ENCODE results near the gene GIGYF2. TPM values are rescaled to one million over a fixed set of nuclear protein-coding genes. Genes with fewer than 3 reads are reported as not detected.

GIGYF2 gene
- total RNA-seq, 2 donors from 2014 or later, result 91.5 to 101 TPM

DNA sequence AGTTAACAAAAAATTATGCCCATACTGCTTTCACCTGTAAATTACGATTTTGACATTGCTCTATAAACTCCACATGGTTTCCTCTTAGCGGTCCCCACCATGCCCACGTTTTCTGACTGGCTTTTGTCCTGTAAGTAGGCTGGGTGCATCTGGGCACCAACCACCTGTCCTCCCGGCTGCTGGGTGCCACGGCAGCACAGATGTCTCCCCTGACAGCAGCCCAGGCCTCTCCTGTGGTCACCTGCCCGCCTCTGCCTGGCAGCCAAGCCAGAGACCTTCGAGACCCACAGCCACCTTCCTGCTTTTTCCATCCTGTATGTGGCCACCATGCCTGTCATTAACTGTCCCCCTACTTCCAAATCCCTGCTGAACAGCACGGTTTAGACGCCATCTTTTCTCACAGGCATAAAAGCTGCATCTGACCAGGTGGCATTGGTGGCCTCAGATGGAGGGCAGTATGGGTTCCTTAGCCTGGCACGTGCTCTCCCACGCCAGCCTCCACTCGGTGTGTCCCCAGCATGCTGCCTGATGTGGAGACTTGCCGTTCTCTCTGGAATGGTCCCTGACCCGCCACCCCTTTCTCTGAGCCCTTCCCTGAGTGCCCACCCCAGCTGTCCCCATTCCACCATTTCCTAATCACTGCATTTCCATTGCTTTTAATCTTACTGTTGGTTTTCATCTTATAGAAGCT, 191.9 kb downstream of the GIGYF2 start:
- peaks cover 8 to 16% of the 10 kb centered on the region in 2 donors for H3K27me3 Mint-ChIP-seq
- H3K36me3 Mint-ChIP-seq, result no peaks in the 10 kb centered on the region
- ATAC-seq (no peak), DNase-seq (ENCODE audit: low spot score) (peak; percentile 35)
- no peak overlapping the region for H3K27ac Mint-ChIP-seq
- peaks cover 0 to 5% of the 10 kb centered on the region in 2 donors for H3K4me1 Mint-ChIP-seq (ENCODE audit: low read depth in 2 of 2)
- H3K9me3 Mint-ChIP-seq, result no peaks in the 10 kb centered on the region
- no peak overlapping the region for H3K4me3 Mint-ChIP-seq

GRCh38 chr2:232889876-232890401, 192.8 kb downstream of the GIGYF2 start:
- Mint-ChIP-seq H3K27me3 (peaks cover 8 to 16% of the 10 kb centered on the region in 2 donors), H3K4me3 (no peak overlapping the region)
- peak; percentile 52 for DNase-seq (ENCODE audit: low spot score)

GRCh38 chr2:232890536-232890895, 193.4 kb downstream of the GIGYF2 start:
- Mint-ChIP-seq H3K27ac (no peak overlapping the region), H3K4me3 (no peak overlapping the region), H3K9me3 (no peaks in the 10 kb centered on the region), H3K27me3 (peaks cover 8 to 16% of the 10 kb centered on the region in 2 donors), H3K4me1 (ENCODE audit: low read depth in 2 of 2) (peaks cover 0 to 5% of the 10 kb centered on the region in 2 donors), H3K36me3 (no peaks in the 10 kb centered on the region)
- DNase-seq (ENCODE audit: low spot score) (peak; percentile 51), ATAC-seq (no peak)

More at GRCh38 chr2:232889876-232890401, 192.8 kb downstream of the GIGYF2 start:
- Mint-ChIP-seq H3K27ac (no peak overlapping the region), H3K9me3 (no peaks in the 10 kb centered on the region), H3K36me3 (no peaks in the 10 kb centered on the region), H3K4me1 (ENCODE audit: low read depth in 2 of 2) (peaks cover 0 to 5% of the 10 kb centered on the region in 2 donors)
- no peak for ATAC-seq

GRCh38 chr2:232890896-232891601, 193.9 kb downstream of the GIGYF2 start:
- no peak for ATAC-seq

GRCh38 chr2:232891621-232892071, 194.5 kb downstream of the GIGYF2 start:
- no peak for ATAC-seq
- Mint-ChIP-seq H3K36me3 (no peaks in the 10 kb centered on the region), H3K27ac (no peak overlapping the region), H3K9me3 (no peaks in the 10 kb centered on the region), H3K4me1 (ENCODE audit: low read depth in 2 of 2) (peaks cover 0 to 5% of the 10 kb centered on the region in 2 donors), H3K27me3 (peaks cover 8 to 14% of the 10 kb centered on the region in 2 donors), H3K4me3 (no peak overlapping the region)
- DNase-seq (ENCODE audit: low spot score), result peak; percentile 34

More at GRCh38 chr2:232890896-232891601, 193.9 kb downstream of the GIGYF2 start:
- peak; percentile 35 for DNase-seq (ENCODE audit: low spot score)
- no peaks in the 10 kb centered on the region for H3K36me3 Mint-ChIP-seq
- no peaks in the 10 kb centered on the region for H3K9me3 Mint-ChIP-seq
- no peak overlapping the region for H3K27ac Mint-ChIP-seq
- peaks cover 0 to 5% of the 10 kb centered on the region in 2 donors for H3K4me1 Mint-ChIP-seq (ENCODE audit: low read depth in 2 of 2)
- H3K27me3 Mint-ChIP-seq, result peaks cover 8 to 15% of the 10 kb centered on the region in 2 donors
- H3K4me3 Mint-ChIP-seq, result no peak overlapping the region

DNA sequence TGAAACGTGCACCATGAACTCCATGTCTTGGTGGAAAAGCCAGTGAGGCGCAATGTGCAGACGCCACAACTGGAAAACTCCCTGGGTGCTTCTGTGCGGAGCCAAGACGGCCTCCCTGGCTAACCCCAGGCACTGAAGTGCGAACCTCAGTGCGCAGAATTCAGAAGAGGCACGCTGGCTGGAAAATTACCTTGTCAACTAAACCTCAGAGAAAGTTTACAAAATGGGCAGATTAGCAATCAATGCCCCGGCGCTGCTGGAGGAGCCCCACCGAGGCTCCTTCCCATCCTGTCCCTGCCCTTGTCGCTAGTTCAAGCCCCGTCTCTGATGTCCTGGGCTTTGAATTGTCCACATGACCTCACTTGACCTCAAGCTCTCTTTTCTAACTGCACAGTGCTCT, 195.1 kb downstream of the GIGYF2 start:
- Mint-ChIP-seq H3K9me3 (no peaks in the 10 kb centered on the region), H3K27ac (no peak overlapping the region), H3K4me3 (no peak overlapping the region), H3K36me3 (no peaks in the 10 kb centered on the region), H3K4me1 (ENCODE audit: low read depth in 2 of 2) (peaks cover 0 to 5% of the 10 kb centered on the region in 2 donors), H3K27me3 (peaks cover 8 to 14% of the 10 kb centered on the region in 2 donors)
- ATAC-seq, result no peak
- DNase-seq (ENCODE audit: low spot score), result peak; percentile 31

DNA sequence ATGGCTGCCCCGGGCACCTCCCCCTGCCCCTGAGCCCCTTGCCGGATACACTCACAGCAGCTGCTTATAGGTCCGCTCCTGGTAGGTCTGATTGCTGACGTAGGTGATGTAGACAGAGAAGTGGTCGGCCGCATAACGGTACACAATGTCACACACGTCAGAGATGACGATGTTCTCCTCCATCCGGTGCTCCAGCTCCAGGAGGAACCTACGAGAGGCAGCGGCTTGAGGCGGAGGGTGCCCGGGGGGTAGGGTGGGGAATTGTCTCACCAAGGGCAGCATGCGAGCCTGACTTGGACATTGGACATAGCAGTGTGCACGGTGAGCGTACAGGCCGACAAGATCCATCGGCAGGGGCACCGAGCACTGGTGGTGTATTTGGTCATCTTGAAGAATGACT, 195.7 kb downstream of the GIGYF2 start:
- DNase-seq (ENCODE audit: low spot score) (peak; percentile 31), ATAC-seq (no peak)
- Mint-ChIP-seq H3K27me3 (peaks cover 8 to 14% of the 10 kb centered on the region in 2 donors), H3K27ac (no peak overlapping the region), H3K4me3 (no peak overlapping the region), H3K9me3 (no peaks in the 10 kb centered on the region), H3K36me3 (no peaks in the 10 kb centered on the region), H3K4me1 (ENCODE audit: low read depth in 2 of 2) (peaks cover 0 to 5% of the 10 kb centered on the region in 2 donors)

DNA sequence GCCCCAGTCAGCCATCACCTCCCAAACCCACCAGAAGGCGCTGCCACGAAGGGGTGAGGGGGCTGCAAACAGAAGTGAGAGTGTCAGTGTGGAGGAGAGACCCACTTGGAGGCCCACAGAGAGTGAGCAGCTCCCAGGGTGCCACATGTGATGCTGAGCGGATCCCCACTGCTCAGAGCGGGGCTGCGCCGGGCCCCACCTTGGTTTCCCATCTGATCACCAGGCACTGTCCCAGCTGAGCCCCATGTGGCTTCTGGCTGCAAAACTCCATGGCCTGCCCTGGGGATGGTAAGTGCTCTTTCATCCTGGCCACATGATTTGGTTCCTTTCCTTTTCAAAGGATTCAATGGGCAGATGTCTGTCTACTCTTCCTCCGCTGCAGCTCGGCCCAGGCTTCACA, 196.7 kb downstream of the GIGYF2 start:
- Mint-ChIP-seq H3K27me3 (peaks cover 8 to 14% of the 10 kb centered on the region in 2 donors), H3K27ac (no peak overlapping the region), H3K36me3 (no peaks in the 10 kb centered on the region), H3K9me3 (no peaks in the 10 kb centered on the region), H3K4me3 (no peak overlapping the region), H3K4me1 (ENCODE audit: low read depth in 2 of 2) (peaks cover 0 to 5% of the 10 kb centered on the region in 2 donors)
- ATAC-seq (no peak), DNase-seq (ENCODE audit: low spot score) (peak; percentile 22)

DNA sequence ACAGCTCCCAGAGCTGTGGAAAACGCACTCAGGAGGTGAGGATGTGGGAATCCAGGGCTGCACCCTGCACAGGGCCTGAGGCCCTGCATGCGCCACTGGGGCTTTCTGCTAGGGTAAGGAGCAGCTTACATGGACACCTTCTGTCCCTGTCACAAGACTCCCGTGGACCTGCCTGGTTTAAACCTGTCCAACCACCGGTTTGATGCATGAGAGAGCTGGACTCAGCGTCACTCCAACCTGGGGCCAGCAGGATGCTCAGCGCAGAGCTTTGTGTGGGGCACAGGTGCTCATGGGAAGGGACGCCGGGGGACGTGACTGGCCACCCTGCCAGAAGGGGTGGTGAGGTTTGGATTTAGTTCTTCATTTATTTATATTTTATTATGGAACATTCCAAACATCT, 197.1 kb downstream of the GIGYF2 start:
- H3K4me1 Mint-ChIP-seq (ENCODE audit: low read depth in 2 of 2), result peaks cover 0 to 5% of the 10 kb centered on the region in 2 donors
- DNase-seq (ENCODE audit: low spot score), result peak; percentile 22
- H3K36me3 Mint-ChIP-seq, result no peaks in the 10 kb centered on the region
- H3K9me3 Mint-ChIP-seq, result no peaks in the 10 kb centered on the region
- no peak for ATAC-seq
- no peak overlapping the region for H3K4me3 Mint-ChIP-seq
- peaks cover 8 to 14% of the 10 kb centered on the region in 2 donors for H3K27me3 Mint-ChIP-seq
- H3K27ac Mint-ChIP-seq, result no peak overlapping the region

DNA sequence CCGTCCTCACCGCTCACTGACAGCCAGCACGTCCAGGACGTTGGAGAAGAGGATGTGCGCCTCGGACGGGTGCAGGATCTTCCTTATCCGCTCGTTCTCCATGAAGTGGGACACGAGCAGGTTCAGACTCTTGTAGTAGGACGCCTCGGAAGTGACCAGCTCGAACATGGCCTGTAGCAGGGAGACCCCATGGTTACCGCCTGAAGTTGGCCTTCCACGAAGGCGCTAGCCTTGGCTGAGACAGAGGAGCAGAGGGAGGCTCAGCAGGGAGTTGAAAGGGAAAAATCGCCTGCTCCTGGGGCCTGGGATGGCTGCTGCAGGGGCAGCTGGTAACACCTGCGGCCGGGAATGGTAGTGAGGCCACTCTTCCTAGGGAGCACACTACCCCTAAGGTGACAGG, 197.6 kb downstream of the GIGYF2 start:
- Mint-ChIP-seq H3K4me3 (no peak overlapping the region), H3K36me3 (no peaks in the 10 kb centered on the region), H3K27me3 (peaks cover 8 to 14% of the 10 kb centered on the region in 2 donors), H3K9me3 (no peaks in the 10 kb centered on the region), H3K27ac (no peak overlapping the region), H3K4me1 (ENCODE audit: low read depth in 2 of 2) (peaks cover 0 to 5% of the 10 kb centered on the region in 2 donors)
- no peak for ATAC-seq
- DNase-seq (ENCODE audit: low spot score), result no peak

DNA sequence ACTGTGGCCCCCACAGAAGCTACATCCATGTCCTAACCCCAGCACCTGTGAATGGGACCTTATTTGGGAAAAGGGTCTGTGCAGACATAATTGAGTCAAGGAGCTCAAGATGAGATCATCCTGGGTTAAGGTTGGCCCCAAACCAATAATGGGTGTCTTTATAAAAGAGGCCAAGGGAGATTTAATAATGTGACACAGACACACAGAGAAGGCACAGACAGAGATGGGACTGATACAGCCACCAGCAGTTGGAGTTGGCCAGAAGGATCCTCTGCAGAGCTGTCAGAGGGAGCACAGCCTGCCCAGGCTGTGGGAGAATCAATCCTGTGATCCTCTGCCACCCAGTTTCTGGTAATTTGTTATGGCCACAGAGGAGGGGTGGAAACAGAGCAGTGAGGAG, 199.0 kb downstream of the GIGYF2 start:
- DNase-seq (ENCODE audit: low spot score) (no peak), ATAC-seq (no peak)
- peaks cover 0 to under 1% of the 10 kb centered on the region in 2 donors for H3K4me1 Mint-ChIP-seq (ENCODE audit: low read depth in 2 of 2)
- peaks cover 7 to 8% of the 10 kb centered on the region in 2 donors for H3K27me3 Mint-ChIP-seq
- H3K27ac Mint-ChIP-seq, result no peak overlapping the region
- H3K9me3 Mint-ChIP-seq, result no peaks in the 10 kb centered on the region
- no peak overlapping the region for H3K4me3 Mint-ChIP-seq
- H3K36me3 Mint-ChIP-seq, result no peaks in the 10 kb centered on the region

DNA sequence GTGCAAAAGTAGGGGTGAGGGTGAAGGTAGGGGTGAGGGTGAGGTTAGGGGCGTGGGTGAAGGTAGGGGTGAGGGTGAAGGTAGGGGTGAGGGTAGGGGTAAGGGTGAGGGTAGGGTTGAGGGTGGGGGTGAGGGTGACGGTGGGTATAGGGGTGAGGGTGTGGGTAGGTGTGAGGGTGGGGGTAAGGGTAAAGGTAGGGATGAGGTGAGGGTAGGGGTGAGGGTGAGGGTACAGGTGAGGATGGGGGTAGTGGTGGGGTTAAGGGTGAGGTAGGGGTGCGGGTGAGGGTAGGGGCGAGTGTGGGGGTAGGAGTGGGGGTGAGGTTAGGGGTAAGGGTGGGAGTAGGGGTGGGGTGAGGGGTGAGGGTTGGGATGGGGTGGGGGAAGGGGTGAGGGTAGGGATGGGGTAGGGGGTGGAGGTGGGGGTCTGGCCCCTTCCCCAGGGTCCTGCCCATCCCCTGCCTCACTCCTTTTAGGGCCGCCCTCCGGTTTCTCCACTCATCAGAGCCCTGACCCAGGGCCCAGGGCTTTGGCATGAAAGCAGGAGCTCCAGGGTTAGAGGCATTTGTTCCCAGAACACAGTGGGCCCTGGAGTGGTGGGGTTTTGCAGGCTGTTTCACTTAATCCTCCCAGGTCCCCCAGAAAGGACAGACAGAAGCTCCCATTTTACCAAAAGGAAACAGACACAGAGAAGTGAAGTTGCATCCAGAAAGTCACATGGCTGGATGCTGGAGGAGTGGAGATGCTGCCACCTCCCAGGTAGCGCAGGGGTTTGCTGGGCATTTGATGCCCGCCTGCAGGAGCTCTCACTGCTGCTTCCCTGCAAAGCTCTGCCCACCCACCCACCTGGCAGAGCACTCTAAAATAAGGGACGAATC, 199.8 kb downstream of the GIGYF2 start:
- Mint-ChIP-seq H3K36me3 (no peaks in the 10 kb centered on the region), H3K27ac (no peak overlapping the region), H3K9me3 (no peaks in the 10 kb centered on the region), H3K4me3 (no peak overlapping the region), H3K27me3 (peaks cover 4 to 5% of the 10 kb centered on the region in 2 donors), H3K4me1 (ENCODE audit: low read depth in 2 of 2) (no peaks in the 10 kb centered on the region)
- ATAC-seq (peak in 1 of 2 donors; percentile 11), DNase-seq (ENCODE audit: low spot score) (no peak)

DNA sequence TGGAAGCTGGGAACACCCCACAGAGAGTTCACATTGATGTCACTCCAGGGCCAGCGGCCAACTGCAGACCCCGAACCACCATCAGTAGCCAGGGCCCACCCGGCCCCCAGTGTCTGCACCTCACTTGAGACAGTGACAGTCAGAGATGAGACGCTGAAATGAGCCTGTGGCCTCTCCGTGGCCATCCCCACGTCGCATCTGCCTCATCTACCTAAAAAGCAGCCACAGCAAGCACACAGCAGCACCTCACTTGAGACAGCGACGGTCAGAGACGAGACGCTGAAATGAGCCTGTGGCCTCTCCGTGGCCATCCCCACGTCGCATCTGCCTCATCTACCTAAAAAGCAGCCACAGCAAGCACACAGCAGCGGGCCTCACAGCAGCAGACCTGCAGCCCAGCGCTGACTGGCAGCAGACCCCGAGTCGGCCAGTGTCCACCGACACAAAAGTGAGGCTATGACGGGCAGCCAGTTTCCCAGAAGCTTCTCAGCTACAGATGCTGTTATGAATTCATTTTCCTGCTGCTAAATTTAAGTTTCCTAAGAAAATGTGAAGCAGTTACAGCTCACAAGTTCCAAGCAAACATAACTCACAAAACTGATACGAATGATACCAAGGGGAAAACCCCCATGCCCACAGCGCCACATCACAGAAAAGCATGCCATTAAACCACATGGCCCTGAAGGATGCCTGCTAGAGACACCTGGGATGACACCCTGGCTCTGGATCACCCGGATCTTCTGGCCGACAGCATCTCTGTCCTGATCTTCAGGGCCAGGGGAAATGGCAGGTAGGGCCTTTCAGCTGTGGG, 200.7 kb downstream of the GIGYF2 start:
- H3K27ac Mint-ChIP-seq, result no peak overlapping the region
- H3K27me3 Mint-ChIP-seq, result no peaks in the 10 kb centered on the region
- ATAC-seq, result no peak
- H3K4me1 Mint-ChIP-seq (ENCODE audit: low read depth in 2 of 2), result no peaks in the 10 kb centered on the region
- H3K4me3 Mint-ChIP-seq, result no peak overlapping the region
- no peaks in the 10 kb centered on the region for H3K9me3 Mint-ChIP-seq
- DNase-seq (ENCODE audit: low spot score), result no peak
- H3K36me3 Mint-ChIP-seq, result no peaks in the 10 kb centered on the region

Data from natural killer cell treated with Interleukin-12 subunit alpha and Interleukin-12 subunit beta and Interleukin-15 and Interleukin-18, amount 100 ng/mL, for 72 hours (primary cell).